Stimulated activated naive CD8-positive, alpha-beta T cell treated with anti-CD3 and anti-CD28 coated beads, Interleukin-15, amount 100 ng/mL, for 72 hours (primary cell): ENCODE data around the gene GPR17.

Experiments
- ATAC-seq: fragments of 150-1000 bp; cut with Tn5 transposase; 2 replicates; pipeline ENCODE4 v1.10.0; 2021; ENCODE audit warnings: mild to moderate bottlenecking, moderate library complexity
- DNase-seq, 2 donors: peaks; one replicate each; pipeline ENCODE4 v3.0.0; 2021 to 2022
- H3K27ac Mint-ChIP-seq, 2 donors: one replicate each; pipeline ENCODE4 v1.8.0; 2022; ENCODE audit warnings: mild to moderate bottlenecking in 2 of 2, mixed read lengths in 2 of 2, moderate library complexity in 2 of 2
- H3K27me3 Mint-ChIP-seq: one replicate; pipeline ENCODE4 v1.8.0; 2022; ENCODE audit warnings: mixed read lengths
- H3K4me1 Mint-ChIP-seq: one replicate; pipeline ENCODE4 v1.8.0; 2022; ENCODE audit warnings: mild to moderate bottlenecking, mixed read lengths
- H3K4me3 Mint-ChIP-seq, 2 donors: one replicate each; pipeline ENCODE4 v1.8.0; 2022; ENCODE audit warnings: mild to moderate bottlenecking in 2 of 2, mixed read lengths in 2 of 2, moderate library complexity in 1 of 2
- H3K9me3 Mint-ChIP-seq, 2 donors: one replicate each; pipeline ENCODE4 v1.8.0; 2022; ENCODE audit warnings: mixed read lengths in 2 of 2

Gene GPR17

GRCh38 chr2:127632592-127633489, 13.1 kb upstream of the GPR17 start:
- no peak for DNase-seq
- Mint-ChIP-seq H3K4me3 (peak overlapping the region in 1 of 2 donors; percentile 34), H3K4me1 (peaks cover 52% of the 10 kb centered on the region), H3K27me3 (no peaks in the 10 kb centered on the region), H3K9me3 (no peaks in the 10 kb centered on the region), H3K27ac (peak overlapping the region; percentile 72 to 91)
- ATAC-seq = peak; percentile 27

GRCh38 chr2:127633556-127634065, 12.3 kb upstream of the GPR17 start:
- ATAC-seq (no peak), DNase-seq (no peak)
- Mint-ChIP-seq H3K27me3 (no peaks in the 10 kb centered on the region), H3K4me1 (peaks cover 60% of the 10 kb centered on the region), H3K4me3 (no peak overlapping the region), H3K27ac (peak overlapping the region; percentile 71 to 72), H3K9me3 (no peaks in the 10 kb centered on the region)

GRCh38 chr2:127634066-127634617, 11.8 kb upstream of the GPR17 start:
- Mint-ChIP-seq H3K27ac (peak overlapping the region in 1 of 2 donors; percentile 71), H3K9me3 (no peaks in the 10 kb centered on the region), H3K4me3 (no peak overlapping the region), H3K4me1 (peaks cover 65% of the 10 kb centered on the region), H3K27me3 (no peaks in the 10 kb centered on the region)
- DNase-seq (no peak), ATAC-seq (no peak)

DNA sequence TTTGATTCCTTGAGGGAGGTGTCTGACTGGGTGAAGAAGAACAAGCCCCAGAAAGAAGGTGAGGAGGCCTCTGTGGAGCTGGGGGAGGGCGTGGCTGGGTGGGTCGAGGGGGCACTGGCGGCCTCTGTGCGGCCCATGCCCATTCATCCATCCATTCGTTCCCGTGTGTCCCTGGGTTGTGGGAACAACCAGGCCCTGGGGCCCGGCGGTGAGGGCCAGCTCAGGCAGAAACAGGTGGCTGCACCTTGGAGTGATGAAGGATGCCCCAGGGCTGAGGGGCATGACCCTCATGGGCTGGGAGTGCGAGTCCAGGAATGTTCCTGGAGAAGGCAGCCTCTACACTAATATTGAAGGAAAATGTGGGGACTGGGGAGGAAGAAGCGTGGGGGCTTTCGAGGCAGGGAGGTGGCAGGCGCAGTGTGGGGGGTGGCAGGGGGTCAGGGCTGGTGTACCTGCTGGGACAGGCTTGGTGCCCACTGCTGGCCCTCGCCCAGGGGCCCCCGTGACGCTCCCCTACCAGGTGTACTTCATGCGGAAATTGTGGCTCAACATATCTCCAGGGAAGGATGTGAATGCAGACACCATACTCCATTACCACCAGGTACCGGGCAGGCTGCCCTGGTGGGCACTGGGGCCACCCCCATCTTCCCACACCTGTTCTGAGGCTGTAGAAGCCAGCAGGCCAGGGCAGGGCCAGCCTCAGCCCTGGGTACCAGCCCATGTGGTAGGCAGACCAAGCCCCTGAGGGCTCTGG, 11.2 kb upstream of the GPR17 start:
- Mint-ChIP-seq H3K4me3 (no peak overlapping the region), H3K27me3 (no peaks in the 10 kb centered on the region), H3K4me1 (peaks cover 72% of the 10 kb centered on the region), H3K9me3 (no peaks in the 10 kb centered on the region), H3K27ac (no peak overlapping the region)
- no peak for ATAC-seq
- DNase-seq = no peak

- Mint-ChIP-seq H3K4me1 (peaks cover 80% of the 10 kb centered on the region), H3K9me3 (no peaks in the 10 kb centered on the region), H3K27me3 (no peaks in the 10 kb centered on the region), H3K27ac (no peak overlapping the region), H3K4me3 (no peak overlapping the region)
- DNase-seq = no peak
- ATAC-seq = peak; percentile 5
Measured at GRCh38 chr2:127635380-127636237, 10.3 kb upstream of the GPR17 start.

DNA sequence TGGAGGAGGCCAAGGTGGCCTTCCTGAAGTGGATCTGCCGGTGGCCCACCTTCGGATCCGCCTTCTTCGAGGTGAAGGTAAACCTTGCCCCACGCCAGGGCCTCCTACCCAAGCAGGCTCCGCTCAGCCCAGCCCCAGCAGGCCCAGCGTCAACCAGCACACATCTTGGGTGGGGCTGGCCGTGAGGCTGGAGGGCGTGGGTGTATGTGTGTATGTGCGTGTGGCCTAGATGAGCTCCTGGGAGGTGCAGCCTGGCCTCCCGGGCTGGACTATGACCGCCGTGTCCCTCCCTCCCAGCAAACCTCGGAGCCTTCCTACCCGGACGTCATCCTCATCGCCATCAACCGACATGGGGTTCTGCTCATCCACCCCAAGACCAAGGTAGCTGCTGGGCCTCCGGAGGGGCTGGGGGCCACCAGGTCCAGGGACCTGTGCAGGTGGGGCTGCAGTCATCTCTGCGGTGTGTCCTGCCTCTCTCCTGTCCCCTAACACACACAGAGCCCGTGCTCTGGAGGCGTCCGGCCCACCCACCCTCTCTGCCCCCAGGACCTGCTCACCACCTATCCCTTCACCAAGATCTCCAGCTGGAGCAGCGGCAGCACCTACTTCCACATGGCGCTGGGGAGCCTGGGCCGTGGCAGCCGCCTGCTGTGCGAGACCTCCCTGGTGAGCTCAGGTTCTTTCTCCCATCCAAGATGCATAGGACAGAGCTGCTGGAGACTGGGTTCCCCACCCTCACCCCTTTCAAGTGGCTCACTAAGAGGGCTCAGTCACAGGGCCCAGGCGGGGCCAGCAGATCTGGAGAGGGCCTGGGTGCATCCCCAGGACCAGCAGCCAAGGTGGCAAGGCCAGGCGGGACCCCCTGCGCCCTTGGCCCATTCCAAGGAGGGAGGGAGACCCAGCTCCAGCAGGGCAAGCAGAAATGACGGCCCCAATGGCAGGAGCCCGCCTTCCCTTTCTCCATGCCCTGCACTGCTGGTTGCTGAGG, 9.4 kb upstream of the GPR17 start:
- H3K9me3 Mint-ChIP-seq = no peaks in the 10 kb centered on the region
- peaks cover 89% of the 10 kb centered on the region for H3K4me1 Mint-ChIP-seq
- no peak overlapping the region for H3K4me3 Mint-ChIP-seq
- H3K27me3 Mint-ChIP-seq = no peaks in the 10 kb centered on the region
- DNase-seq (no peak), ATAC-seq (no peak)
- peak overlapping the region in 1 of 2 donors; percentile 82 for H3K27ac Mint-ChIP-seq

DNA sequence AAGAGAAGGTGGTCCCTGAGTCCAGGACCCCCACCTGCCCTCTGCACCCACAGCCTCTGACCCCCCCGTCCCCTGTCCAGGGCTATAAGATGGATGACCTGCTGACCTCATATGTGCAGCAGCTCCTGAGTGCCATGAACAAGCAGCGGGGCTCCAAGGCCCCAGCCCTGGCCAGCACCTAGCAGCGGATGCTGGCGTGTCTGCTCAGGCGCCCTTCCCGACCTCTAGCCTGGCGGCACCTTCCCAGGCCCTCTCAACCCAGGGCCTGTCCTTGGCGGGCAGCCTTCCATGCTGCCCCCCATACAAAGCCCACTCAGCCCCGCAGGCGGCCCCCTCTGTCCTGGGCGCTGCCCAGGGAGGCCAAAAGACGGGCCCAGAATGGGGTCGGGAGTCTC, 8.7 kb upstream of the GPR17 start:
- Mint-ChIP-seq H3K27ac (no peak overlapping the region), H3K4me3 (no peak overlapping the region)

GRCh38 chr2:127637725-127638252, 8.2 kb upstream of the GPR17 start:
- Mint-ChIP-seq H3K27me3 (no peaks in the 10 kb centered on the region), H3K4me3 (peak overlapping the region in 1 of 2 donors; percentile 71), H3K27ac (peak overlapping the region; percentile 82 to 89), H3K9me3 (no peaks in the 10 kb centered on the region), H3K4me1 (peaks cover 95% of the 10 kb centered on the region)
- DNase-seq (no peak), ATAC-seq (no peak)

More for the DNA sequence above, 8.7 kb upstream of the GPR17 start:
- no peak for ATAC-seq
- Mint-ChIP-seq H3K27me3 (no peaks in the 10 kb centered on the region), H3K4me1 (peaks cover 95% of the 10 kb centered on the region), H3K9me3 (no peaks in the 10 kb centered on the region)
- DNase-seq = no peak

DNA sequence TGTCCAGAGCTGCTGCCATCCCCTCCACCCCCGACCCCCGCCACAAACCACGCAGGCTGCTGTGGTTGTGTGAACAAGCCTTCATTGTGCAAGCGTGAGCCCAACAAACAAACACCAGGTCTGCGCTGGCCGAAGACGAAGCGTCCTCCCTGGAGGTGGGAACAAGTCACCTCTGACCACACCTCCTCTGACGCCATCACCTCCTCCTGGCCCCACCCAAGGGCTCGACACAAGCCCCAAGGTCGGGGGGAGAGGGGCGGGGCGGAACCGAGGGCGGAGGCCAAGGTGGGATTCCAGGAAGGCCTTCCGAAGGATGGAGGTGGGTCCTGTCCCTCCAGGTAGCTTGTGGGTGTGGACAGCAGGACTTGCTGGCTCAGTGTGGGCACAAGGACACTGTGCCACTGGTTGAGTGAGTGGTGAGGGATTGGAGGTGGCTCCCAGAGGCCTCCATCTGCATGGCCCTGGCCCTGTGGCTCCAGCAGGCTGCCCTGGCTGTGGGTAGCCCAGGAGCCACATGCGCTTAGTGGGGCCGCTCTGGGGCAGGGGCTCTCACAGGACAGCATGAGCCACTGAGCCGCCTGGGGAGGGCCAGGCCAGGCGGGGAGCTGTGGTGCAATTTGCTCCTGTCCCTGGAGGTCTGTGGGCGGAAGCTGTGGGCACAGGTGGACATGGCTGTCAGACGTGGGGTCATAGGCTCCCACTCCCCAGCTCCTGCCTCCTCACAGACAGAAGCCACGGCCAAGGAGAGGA, 7.4 kb upstream of the GPR17 start:
- Mint-ChIP-seq H3K27me3 (no peaks in the 10 kb centered on the region), H3K4me3 (peak overlapping the region in 1 of 2 donors; percentile 71), H3K27ac (no peak overlapping the region), H3K4me1 (peaks cover 87% of the 10 kb centered on the region), H3K9me3 (no peaks in the 10 kb centered on the region)
- DNase-seq = no peak
- no peak for ATAC-seq

DNA sequence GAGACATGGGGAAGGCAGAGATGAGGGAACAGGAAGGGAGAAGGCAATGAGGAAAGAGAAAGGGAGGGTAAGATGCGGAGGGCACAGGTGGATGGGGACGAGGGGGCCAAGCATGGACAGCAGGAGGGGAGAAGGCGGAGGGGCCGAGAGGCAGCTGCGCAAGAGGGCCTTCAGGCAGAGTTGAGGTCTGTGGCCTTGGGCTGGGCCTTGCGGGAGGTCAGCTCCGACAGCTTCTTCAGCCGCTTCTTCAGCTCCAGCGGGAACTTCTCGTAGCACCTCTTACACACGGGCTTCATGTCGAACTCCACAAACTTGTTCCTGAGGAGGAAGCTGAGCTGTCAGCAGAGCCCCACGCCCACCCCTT, 6.9 kb upstream of the GPR17 start:
- ATAC-seq (no peak), DNase-seq (no peak)
- H3K4me1 Mint-ChIP-seq = peaks cover 86% of the 10 kb centered on the region
- no peaks in the 10 kb centered on the region for H3K27me3 Mint-ChIP-seq
- no peak overlapping the region for H3K27ac Mint-ChIP-seq
- H3K4me3 Mint-ChIP-seq = peak overlapping the region in 1 of 2 donors; percentile 36
- no peaks in the 10 kb centered on the region for H3K9me3 Mint-ChIP-seq

DNA sequence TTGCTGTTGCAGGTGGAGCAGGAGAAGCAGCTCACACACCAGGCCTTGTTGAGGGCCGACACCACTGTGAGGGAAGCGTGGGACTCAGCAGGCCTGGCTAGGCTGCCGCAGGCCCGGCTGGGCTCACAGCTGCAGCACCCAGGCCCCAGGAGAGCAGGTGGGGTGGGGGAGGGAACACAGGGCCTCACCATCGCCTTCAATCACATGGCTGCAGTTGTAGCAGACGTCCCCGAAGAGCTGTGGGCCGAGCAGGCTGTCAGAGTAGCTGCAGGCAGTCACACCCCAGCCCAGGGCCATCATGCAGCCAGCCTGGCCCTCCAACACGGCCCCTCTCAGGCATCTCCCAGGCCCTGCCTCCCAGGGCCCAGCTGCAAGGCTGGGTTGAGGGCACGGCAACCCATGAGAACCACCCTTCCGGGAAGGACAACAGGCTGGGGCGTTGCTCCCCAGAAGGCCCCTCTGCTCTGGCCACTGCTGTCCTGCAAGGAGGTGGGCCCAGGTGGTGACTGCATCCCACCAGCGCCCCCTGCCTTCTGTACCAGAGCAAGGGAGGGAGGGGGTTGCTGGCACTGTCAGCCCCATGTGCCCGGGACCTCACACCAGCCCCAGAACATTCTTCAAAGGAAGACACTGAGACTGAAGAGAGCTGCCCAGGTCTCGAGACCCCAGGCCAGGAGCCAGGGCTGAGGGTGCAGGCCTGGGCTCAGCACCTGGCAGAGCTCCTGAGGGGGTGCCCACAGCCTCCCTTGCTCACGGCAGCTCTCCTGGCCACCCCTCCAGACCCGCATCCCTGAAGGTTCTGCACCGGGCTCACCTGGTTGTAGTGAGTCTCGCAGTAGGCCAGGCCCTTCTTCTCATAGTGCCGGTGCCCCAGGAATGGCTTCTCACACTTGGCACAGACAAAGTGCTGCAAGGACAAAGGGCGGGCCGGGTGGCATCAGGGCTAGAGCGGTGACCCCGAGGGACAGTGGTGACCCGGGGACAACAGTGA, 5.6 kb upstream of the GPR17 start:
- Mint-ChIP-seq H3K9me3 (no peaks in the 10 kb centered on the region), H3K27ac (peak overlapping the region; percentile 50 to 93), H3K4me1 (peaks cover 75% of the 10 kb centered on the region), H3K27me3 (no peaks in the 10 kb centered on the region), H3K4me3 (peak overlapping the region; percentile 61 to 85)
- DNase-seq (peak; percentile 38 to 51), ATAC-seq (peak; percentile 33)

GRCh38 chr2:127641133-127641532, 4.8 kb upstream of the GPR17 start:
- H3K4me1 Mint-ChIP-seq = peaks cover 72% of the 10 kb centered on the region
- ATAC-seq (peak; percentile 0), DNase-seq (peak in 1 of 2 donors; percentile 30)
- H3K27me3 Mint-ChIP-seq = no peaks in the 10 kb centered on the region
- peak overlapping the region; percentile 75 to 85 for H3K4me3 Mint-ChIP-seq
- H3K9me3 Mint-ChIP-seq = no peaks in the 10 kb centered on the region
- H3K27ac Mint-ChIP-seq = peak overlapping the region; percentile 76 to 80
